ENCODE measurements around the gene AGR3. TPM values are rescaled to one million over a fixed set of nuclear protein-coding genes. Genes with fewer than 3 reads are reported as not detected.

The AGR3 gene
- not detected in 2 replicates for total RNA-seq

DNA sequence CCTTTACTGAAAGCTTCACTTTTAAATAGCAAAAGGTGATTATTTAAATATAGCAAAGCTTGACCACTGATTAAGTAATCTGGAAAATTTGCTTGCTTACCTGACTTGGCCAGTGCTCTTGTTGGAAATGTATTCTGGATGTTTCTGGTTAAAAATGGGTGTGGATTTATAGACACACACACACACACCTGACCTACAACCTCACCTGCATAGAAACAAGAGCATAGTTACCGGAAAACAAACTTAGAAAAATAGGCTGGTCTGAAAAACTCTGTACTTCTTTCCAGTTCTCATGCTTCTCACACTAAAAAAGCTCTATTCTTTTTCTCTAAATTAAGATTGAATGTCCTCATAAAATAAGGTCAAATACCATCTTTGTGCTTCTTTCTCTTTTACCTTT, at the start of gene AGR3:
Gene AGR3 (minus strand): TSS at position 140 of the 400 bp plus-strand sequence. CDS start 3,365 bp downstream, outside the sequence.

Other genes with a start within 250 kb of the AGR3 start
- gene ANKMY2, start 236.2 kb downstream of the AGR3 start, total RNA-seq: 11.4 and 12.2 TPM in 2 replicates
- 63.0 and 78.5 TPM in 2 replicates for gene BZW2, start 235.8 kb downstream of the AGR3 start, total RNA-seq
- gene TSPAN13, start 128.2 kb downstream of the AGR3 start, total RNA-seq: 5.6 and 7.5 TPM in 2 replicates
- gene AGR2, start 77.0 kb downstream of the AGR3 start, total RNA-seq: not detected in 2 replicates

All from cardiac ventricle fibroblast (primary cell).